HK-2 (cell line): ENCODE results near the gene OMA1.
"Not testable (repeated sequence)": the region's sequence is repeated elsewhere in the genome, so short reads cannot be mapped to it uniquely, and the experiment has no call there.

ENCODE experiments used
- DNase-seq: peaks from one replicate; pipeline ENCODE4 v3.0.0-alpha.2; 2018; ENCODE audit not compliant: unreplicated experiment

OMA1 gene

GRCh38 chr1:58528518-58528917 is 18.0 kb downstream of the OMA1 start:
- DNase-seq = no peak

- no peak for DNase-seq
Measured at GRCh38 chr1:58524353-58524945, 22.1 kb downstream of the OMA1 start.

GRCh38 chr1:58515794-58516401 is 30.6 kb downstream of the OMA1 start:
- peak; percentile 6 for DNase-seq

GRCh38 chr1:58513956-58514355 is 32.6 kb downstream of the OMA1 start:
- no peak for DNase-seq

- DNase-seq = no peak
Measured at GRCh38 chr1:58508629-58509028, 37.9 kb downstream of the OMA1 start.

GRCh38 chr1:58505286-58505685 is 41.2 kb downstream of the OMA1 start:
- no peak for DNase-seq

GRCh38 chr1:58502519-58502918 is 44.0 kb downstream of the OMA1 start:
- DNase-seq = no peak

- no peak for DNase-seq
Measured at GRCh38 chr1:58500043-58500442, 46.5 kb downstream of the OMA1 start.

- no peak for DNase-seq
Measured at GRCh38 chr1:58497499-58497898, 49.0 kb downstream of the OMA1 start.

GRCh38 chr1:58496042-58496441 is 50.5 kb downstream of the OMA1 start:
- DNase-seq = no peak

- not testable (repeated sequence) for DNase-seq
Measured at GRCh38 chr1:58488914-58489313, 57.6 kb downstream of the OMA1 start.

GRCh38 chr1:58487002-58487401 is 59.5 kb downstream of the OMA1 start:
- DNase-seq = no peak

GRCh38 chr1:58481962-58482361 is 64.6 kb downstream of the OMA1 start:
- DNase-seq = no peak

GRCh38 chr1:58480191-58480590 is 66.3 kb downstream of the OMA1 start:
- DNase-seq = no peak

GRCh38 chr1:58477390-58477789 is 69.1 kb downstream of the OMA1 start:
- no peak for DNase-seq

GRCh38 chr1:58476179-58476578 is 70.3 kb downstream of the OMA1 start:
- no peak for DNase-seq

GRCh38 chr1:58469476-58469875 is 77.0 kb downstream of the OMA1 start:
- no peak for DNase-seq

- DNase-seq = no peak
Measured at GRCh38 chr1:58469016-58469415, 77.5 kb downstream of the OMA1 start.

- no peak for DNase-seq
Measured at GRCh38 chr1:58468612-58469011, 77.9 kb downstream of the OMA1 start.

- DNase-seq = no peak
Measured at GRCh38 chr1:58466630-58467241, 79.8 kb downstream of the OMA1 start.

- DNase-seq = no peak
Measured at GRCh38 chr1:58465825-58466629, 80.5 kb downstream of the OMA1 start.

- DNase-seq = no peak
Measured at GRCh38 chr1:58465176-58465575, 81.3 kb downstream of the OMA1 start.

GRCh38 chr1:58460469-58460868 is 86.1 kb downstream of the OMA1 start:
- no peak for DNase-seq
